Testis (tissue), 3 donors: Measurements from ENCODE around the gene SHOC2. TPM values are rescaled to one million over a fixed set of nuclear protein-coding genes. Genes with fewer than 3 reads are reported as not detected.

Source experiments
- DNase-seq: peaks from one replicate; pipeline ENCODE4 v3.0.0-alpha.2; 2019
- H3K27ac ChIP-seq, 2 donors: fragments of 200-600 bp; sonication (generic); one replicate each; pipeline ENCODE4 v1.5.1; 2019
- H3K27me3 ChIP-seq: fragments of 200-600 bp; sonication (generic); one replicate; pipeline ENCODE4 v1.5.1; 2019
- H3K36me3 ChIP-seq: fragments of 200-600 bp; sonication (generic); one replicate; pipeline ENCODE4 v1.5.1; 2017; ENCODE audit warnings: low read depth; ENCODE audit errors: missing control alignments
- H3K4me1 ChIP-seq: fragments of 200-600 bp; sonication (generic); one replicate; pipeline ENCODE4 v1.5.1; 2019
- H3K4me3 ChIP-seq, 2 donors: fragments of 200-600 bp; sonication (generic); one replicate each; pipeline ENCODE4 v1.5.1; 2017 to 2019
- H3K9me3 ChIP-seq: fragments of 200-600 bp; sonication (generic); one replicate; pipeline ENCODE4 v1.5.1; 2017
- POLR2A ChIP-seq: fragments of 450-650 bp; IDR thresholded peaks from one replicate; pipeline ENCODE4 v1.6.1; 2017; ENCODE audit warnings: antibody characterized with exemption, mild to moderate bottlenecking, moderate library complexity
- WGBS, 2 donors: methylation state at CpG; one replicate each; pipeline ENCODE4 v1.1.5; 2018; 5-methylcytosine and 5-hydroxymethylcytosine counted together
- intact Hi-C: fragments of 100-400 bp; cut with DNase I; formaldehyde crosslinking; loops from one replicate; pipeline ENCODE4 v1.15.1; 2023; ENCODE audit warnings: low total_unique reads
- polyA plus RNA-seq: library from polyadenylated mRNA; stranded (reverse); fragments of 350-450 nt; fragmentation: Illumina TruSeq; extraction: RNeasy Lipid Tissue Mini Kit (QIAGEN cat#74804); gene quantifications from one replicate; pipeline ENCODE4 v1.2.3, GENCODE V29; 2014; ENCODE audit warnings: low read depth, low replicate concordance; ENCODE audit not compliant: insufficient read depth
- total RNA-seq, 2 donors: library from RNA; depleted of rRNA; stranded (reverse); fragments of >200 nt; gene quantifications; one replicate each; pipeline ENCODE4 v1.2.3, GENCODE V29; 2016
- TF ChIP-seq, protein P1 (sequence below), 3 experiments: fragments of 450-650 bp in 2 of 3; fragments of 200-600 bp in 1 of 3; sonication (generic) in 1 of 3; IDR thresholded peaks; one replicate each; pipeline ENCODE4 v1.5.1; 2016 to 2019; ENCODE audit warnings: antibody characterized with exemption in 3 of 3, mild to moderate bottlenecking in 2 of 3, moderate library complexity in 1 of 3

Gene SHOC2
- total and polyA plus RNA-seq, 3 donors from 2014 or later: 61.5 to 104 (median 91.1) TPM

DNA sequence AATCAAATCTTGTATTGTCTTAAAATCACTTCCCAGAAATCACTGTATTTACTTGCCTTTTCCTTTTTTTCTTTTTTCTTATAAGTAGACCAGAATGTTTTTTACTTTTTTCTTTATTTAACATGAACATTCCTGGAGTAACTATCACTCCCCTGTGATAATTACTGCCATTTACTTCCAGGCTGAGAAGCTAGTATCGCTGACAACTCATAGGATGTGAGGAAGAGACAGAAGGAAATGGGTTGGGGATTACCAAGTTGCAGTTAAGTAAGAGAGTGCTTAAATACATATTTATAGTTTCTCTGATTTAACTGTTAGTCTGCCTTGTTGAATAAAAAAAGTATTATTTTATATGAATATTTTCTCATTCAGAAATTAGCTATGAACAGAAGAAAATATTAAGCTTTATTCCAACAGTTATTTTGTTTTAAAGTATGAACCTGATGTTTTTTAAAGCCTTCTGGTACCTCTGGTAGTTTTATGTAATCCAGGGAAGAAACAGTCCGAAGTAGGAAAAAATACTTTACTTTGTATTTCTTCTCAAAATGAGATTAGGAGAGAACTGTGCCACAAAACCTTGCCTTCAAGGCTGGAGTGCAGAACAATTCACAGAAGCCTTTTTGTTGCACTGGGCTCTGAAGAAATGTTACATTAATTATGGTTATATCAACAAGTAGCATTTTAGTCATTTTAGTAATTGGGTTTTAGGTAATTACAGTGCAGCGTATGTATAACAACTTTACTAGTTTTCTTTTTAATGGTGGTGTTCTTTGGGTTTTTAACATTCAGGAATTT lies 72.8 kb downstream of the SHOC2 start:
- DNase-seq: peak; percentile 67
- TF ChIP-seq, protein P1, sequence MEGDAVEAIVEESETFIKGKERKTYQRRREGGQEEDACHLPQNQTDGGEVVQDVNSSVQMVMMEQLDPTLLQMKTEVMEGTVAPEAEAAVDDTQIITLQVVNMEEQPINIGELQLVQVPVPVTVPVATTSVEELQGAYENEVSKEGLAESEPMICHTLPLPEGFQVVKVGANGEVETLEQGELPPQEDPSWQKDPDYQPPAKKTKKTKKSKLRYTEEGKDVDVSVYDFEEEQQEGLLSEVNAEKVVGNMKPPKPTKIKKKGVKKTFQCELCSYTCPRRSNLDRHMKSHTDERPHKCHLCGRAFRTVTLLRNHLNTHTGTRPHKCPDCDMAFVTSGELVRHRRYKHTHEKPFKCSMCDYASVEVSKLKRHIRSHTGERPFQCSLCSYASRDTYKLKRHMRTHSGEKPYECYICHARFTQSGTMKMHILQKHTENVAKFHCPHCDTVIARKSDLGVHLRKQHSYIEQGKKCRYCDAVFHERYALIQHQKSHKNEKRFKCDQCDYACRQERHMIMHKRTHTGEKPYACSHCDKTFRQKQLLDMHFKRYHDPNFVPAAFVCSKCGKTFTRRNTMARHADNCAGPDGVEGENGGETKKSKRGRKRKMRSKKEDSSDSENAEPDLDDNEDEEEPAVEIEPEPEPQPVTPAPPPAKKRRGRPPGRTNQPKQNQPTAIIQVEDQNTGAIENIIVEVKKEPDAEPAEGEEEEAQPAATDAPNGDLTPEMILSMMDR (IDR thresholded peaks at IDR 0.05): no peak
- no peak for TF ChIP-seq POLR2A
- H3K4me3 ChIP-seq: no peak overlapping the region
- intact Hi-C loops: no loop called here
- WGBS, 2 donors: 50 to 68% methylated on average over 3 of the region's 3 CpGs
- H3K27ac ChIP-seq: peak overlapping the region; percentile 23 to 32
- peaks cover 5% of the 10 kb centered on the region for H3K4me1 ChIP-seq
- no peaks in the 10 kb centered on the region for H3K9me3 ChIP-seq
- no peaks in the 10 kb centered on the region for H3K36me3 ChIP-seq
- H3K27me3 ChIP-seq: no peaks in the 10 kb centered on the region

- no peak for DNase-seq
- H3K27me3 ChIP-seq: no peaks in the 10 kb centered on the region
- no peaks in the 10 kb centered on the region for H3K9me3 ChIP-seq
- H3K36me3 ChIP-seq: no peaks in the 10 kb centered on the region
- TF ChIP-seq POLR2A: no peak
- TF ChIP-seq, protein P1 (IDR thresholded peaks at IDR 0.05): no peak
- peak overlapping the region in 1 of 2 donors; percentile 23 for H3K27ac ChIP-seq
- H3K4me3 ChIP-seq: no peak overlapping the region
- WGBS, 2 donors: 68 to 75% methylated on average over 4 of the region's 4 CpGs
- peaks cover 5% of the 10 kb centered on the region for H3K4me1 ChIP-seq
- intact Hi-C loops: no loop called here
Observed at GRCh38 chr10:110993024-110993693, 73.8 kb downstream of the SHOC2 start.

DNA sequence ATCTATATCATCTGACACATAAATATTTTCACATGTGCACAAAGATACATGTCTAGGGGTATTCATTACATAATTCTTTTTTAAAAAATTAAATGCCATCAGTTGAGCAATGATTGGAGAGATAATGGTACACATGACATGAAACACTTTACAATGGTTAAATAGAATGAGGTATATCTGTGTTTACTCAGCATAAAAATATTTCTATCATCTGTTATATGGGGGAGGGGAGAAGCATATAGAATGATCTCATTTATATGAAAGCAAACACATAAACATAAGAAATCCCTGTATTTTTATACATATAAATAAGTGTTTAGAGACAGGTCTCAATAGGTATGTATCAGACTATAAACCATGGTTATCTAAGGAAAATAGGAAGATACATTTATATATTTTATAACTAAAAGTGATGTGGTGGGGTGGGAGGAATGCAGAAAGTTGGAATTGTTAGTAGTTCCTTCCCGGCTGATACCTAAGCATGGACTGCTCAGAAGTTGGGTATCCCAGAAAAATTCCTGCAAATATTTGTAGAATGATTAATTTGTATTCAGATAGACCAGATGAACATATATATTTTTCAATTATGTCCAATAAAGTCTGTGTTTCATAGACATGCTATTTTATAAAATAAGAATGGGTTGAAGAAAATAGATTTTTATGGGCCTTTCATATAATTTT lies 75.1 kb downstream of the SHOC2 start:
- Histone ChIP-seq H3K36me3 (no peaks in the 10 kb centered on the region), H3K27me3 (no peaks in the 10 kb centered on the region), H3K4me1 (peaks cover 5% of the 10 kb centered on the region), H3K4me3 (no peak overlapping the region), H3K9me3 (no peaks in the 10 kb centered on the region), H3K27ac (peak overlapping the region in 1 of 2 donors; percentile 22)
- DNase-seq: no peak
- intact Hi-C loops: no loop called here
- 65 to 87% methylated on average over 1 of the region's 1 CpG for WGBS, 2 donors
- TF ChIP-seq, protein P1 (IDR thresholded peaks at IDR 0.05): no peak
- TF ChIP-seq POLR2A: no peak

DNA sequence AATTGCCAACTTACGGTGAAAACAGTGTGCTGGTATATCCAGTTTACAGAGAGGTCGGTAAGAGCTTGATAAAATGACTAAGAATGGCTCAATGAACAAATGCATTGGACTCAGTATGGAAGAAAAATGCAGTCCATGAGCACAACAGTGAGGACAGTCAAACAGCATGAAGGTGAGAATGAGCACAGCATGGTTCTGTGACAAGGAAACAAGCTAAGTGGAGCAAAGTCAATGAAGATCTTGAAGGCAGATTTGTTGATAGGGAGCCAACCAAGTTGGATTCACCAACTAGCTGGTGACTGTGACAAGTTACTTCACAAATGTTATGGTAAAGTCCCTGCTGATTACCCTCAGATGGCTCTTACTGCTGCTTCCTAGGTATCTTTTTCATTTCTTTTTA lies 75.9 kb downstream of the SHOC2 start:
- DNase-seq: no peak
- no peak for TF ChIP-seq POLR2A
- TF ChIP-seq, protein P1 (IDR thresholded peaks at IDR 0.05): no peak
- H3K27me3 ChIP-seq: no peaks in the 10 kb centered on the region
- intact Hi-C loops: no loop called here
- no peaks in the 10 kb centered on the region for H3K9me3 ChIP-seq
- 75 to 78% methylated on average over 2 of the region's 2 CpGs for WGBS, 2 donors
- H3K4me1 ChIP-seq: peaks cover 5% of the 10 kb centered on the region
- H3K4me3 ChIP-seq: no peak overlapping the region
- H3K36me3 ChIP-seq: no peaks in the 10 kb centered on the region
- no peak overlapping the region for H3K27ac ChIP-seq
